Testis (tissue), 2 donors: Measurements from ENCODE around the gene MRPL36.

Experiments
- POLR2A ChIP-seq: fragments of 450-650 bp; IDR thresholded peaks from one replicate; pipeline ENCODE4 v1.6.1; 2017; ENCODE audit warnings: antibody characterized with exemption, mild to moderate bottlenecking, moderate library complexity
- TF ChIP-seq, protein P1 (sequence below), 3 experiments: fragments of 450-650 bp in 2 of 3; fragments of 200-600 bp in 1 of 3; sonication (generic) in 1 of 3; IDR thresholded peaks; one replicate each; pipeline ENCODE4 v1.5.1; 2016 to 2019; ENCODE audit warnings: antibody characterized with exemption in 3 of 3, mild to moderate bottlenecking in 2 of 3, moderate library complexity in 1 of 3

DNA sequence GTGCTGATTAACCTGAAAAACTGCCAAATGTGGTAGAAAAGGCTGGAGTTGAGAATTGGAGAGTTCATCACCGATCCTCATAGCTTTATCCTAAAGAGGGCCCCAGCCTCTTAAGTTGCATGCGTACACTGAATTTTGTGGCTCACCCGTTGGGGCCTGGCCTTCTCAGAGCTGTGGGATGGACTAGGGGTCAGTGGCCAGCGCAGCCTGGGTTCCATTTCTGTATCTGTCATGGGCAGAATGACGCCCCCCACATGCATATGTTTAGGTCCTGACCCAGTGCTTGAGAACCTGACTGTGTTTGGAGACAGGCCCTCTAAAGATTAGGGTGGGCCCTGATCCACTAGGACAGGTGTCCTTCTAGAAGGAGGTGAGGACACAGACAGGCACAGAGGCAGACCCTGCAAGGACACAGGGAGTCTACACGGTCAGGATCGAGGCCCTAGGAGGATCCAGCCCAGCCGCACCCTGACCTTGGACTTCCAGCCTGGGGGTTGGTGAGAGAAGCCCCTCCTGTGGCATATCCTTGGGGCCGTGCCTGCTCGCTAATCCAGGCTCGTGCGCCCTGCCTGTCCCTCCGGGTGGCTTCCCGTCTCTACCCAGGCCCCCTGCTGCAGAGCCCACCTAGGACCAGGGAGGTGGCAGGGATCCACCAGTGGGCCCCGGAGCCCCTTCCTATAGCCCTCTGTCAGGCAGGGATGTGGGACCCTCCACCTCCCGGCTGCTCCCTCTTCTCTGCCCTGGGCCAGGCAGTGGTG is 33.8 kb upstream of the MRPL36 start:
- TF ChIP-seq POLR2A = no peak
- TF ChIP-seq, protein P1, sequence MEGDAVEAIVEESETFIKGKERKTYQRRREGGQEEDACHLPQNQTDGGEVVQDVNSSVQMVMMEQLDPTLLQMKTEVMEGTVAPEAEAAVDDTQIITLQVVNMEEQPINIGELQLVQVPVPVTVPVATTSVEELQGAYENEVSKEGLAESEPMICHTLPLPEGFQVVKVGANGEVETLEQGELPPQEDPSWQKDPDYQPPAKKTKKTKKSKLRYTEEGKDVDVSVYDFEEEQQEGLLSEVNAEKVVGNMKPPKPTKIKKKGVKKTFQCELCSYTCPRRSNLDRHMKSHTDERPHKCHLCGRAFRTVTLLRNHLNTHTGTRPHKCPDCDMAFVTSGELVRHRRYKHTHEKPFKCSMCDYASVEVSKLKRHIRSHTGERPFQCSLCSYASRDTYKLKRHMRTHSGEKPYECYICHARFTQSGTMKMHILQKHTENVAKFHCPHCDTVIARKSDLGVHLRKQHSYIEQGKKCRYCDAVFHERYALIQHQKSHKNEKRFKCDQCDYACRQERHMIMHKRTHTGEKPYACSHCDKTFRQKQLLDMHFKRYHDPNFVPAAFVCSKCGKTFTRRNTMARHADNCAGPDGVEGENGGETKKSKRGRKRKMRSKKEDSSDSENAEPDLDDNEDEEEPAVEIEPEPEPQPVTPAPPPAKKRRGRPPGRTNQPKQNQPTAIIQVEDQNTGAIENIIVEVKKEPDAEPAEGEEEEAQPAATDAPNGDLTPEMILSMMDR (IDR thresholded peaks at IDR 0.05) = no peak
